Stimulated activated naive CD8-positive, alpha-beta T cell treated with anti-CD3 and anti-CD28 coated beads, Interleukin-15, Interleukin-2, amounts not matched to agents 100 ng/mL and 50 ng/mL, for 24 hours (primary cell): ENCODE measurements around the gene NR2F1.

ENCODE experiments used
- H3K27ac Mint-ChIP-seq: one replicate; pipeline ENCODE4 v1.8.0; 2021; ENCODE audit warnings: mild to moderate bottlenecking, mixed read lengths
- H3K27me3 Mint-ChIP-seq: one replicate; pipeline ENCODE4 v1.8.0; 2021; ENCODE audit warnings: mixed read lengths
- H3K36me3 Mint-ChIP-seq: one replicate; pipeline ENCODE4 v1.8.0; 2021; ENCODE audit warnings: low read depth, mixed read lengths
- H3K4me1 Mint-ChIP-seq: one replicate; pipeline ENCODE4 v1.8.0; 2021; ENCODE audit warnings: low read depth, mixed read lengths
- H3K4me3 Mint-ChIP-seq: one replicate; pipeline ENCODE4 v1.8.0; 2021; ENCODE audit warnings: mild to moderate bottlenecking, mixed read lengths
- H3K9me3 Mint-ChIP-seq: one replicate; pipeline ENCODE4 v1.8.0; 2021; ENCODE audit warnings: mixed read lengths

The NR2F1 gene

GRCh38 chr5:93584596-93585040 is 1.6 kb downstream of the NR2F1 start:
- no peaks in the 10 kb centered on the region for H3K9me3 Mint-ChIP-seq
- no peak overlapping the region for H3K27ac Mint-ChIP-seq
- H3K4me3 Mint-ChIP-seq, result no peak overlapping the region
- peaks cover 41% of the 10 kb centered on the region for H3K4me1 Mint-ChIP-seq
- H3K27me3 Mint-ChIP-seq, result peaks cover 50% of the 10 kb centered on the region
- peaks cover 14% of the 10 kb centered on the region for H3K36me3 Mint-ChIP-seq

- H3K27ac Mint-ChIP-seq, result no peak overlapping the region
- H3K4me1 Mint-ChIP-seq, result peaks cover 39% of the 10 kb centered on the region
- H3K4me3 Mint-ChIP-seq, result peak overlapping the region; percentile 57
- H3K27me3 Mint-ChIP-seq, result peaks cover 54% of the 10 kb centered on the region
- no peaks in the 10 kb centered on the region for H3K9me3 Mint-ChIP-seq
- H3K36me3 Mint-ChIP-seq, result peaks cover 14% of the 10 kb centered on the region
Measured at GRCh38 chr5:93585041-93585766, 2.2 kb downstream of the NR2F1 start.

GRCh38 chr5:93585767-93586385 is 2.9 kb downstream of the NR2F1 start:
- Mint-ChIP-seq H3K27me3 (peaks cover 54% of the 10 kb centered on the region), H3K4me3 (peak overlapping the region; percentile 49), H3K4me1 (peaks cover 33% of the 10 kb centered on the region), H3K27ac (no peak overlapping the region), H3K9me3 (no peaks in the 10 kb centered on the region), H3K36me3 (peaks cover 14% of the 10 kb centered on the region)

GRCh38 chr5:93586736-93587596 is 3.9 kb downstream of the NR2F1 start:
- H3K27me3 Mint-ChIP-seq, result peaks cover 63% of the 10 kb centered on the region
- peak overlapping the region; percentile 75 for H3K27ac Mint-ChIP-seq

GRCh38 chr5:93587597-93588351 is 4.8 kb downstream of the NR2F1 start:
- peaks cover 71% of the 10 kb centered on the region for H3K27me3 Mint-ChIP-seq
- H3K9me3 Mint-ChIP-seq, result no peaks in the 10 kb centered on the region
- H3K4me3 Mint-ChIP-seq, result peak overlapping the region; percentile 75
- peaks cover 31% of the 10 kb centered on the region for H3K4me1 Mint-ChIP-seq
- H3K27ac Mint-ChIP-seq, result peak overlapping the region; percentile 75
- peaks cover 14% of the 10 kb centered on the region for H3K36me3 Mint-ChIP-seq

More at GRCh38 chr5:93586736-93587596, 3.9 kb downstream of the NR2F1 start:
- peaks cover 31% of the 10 kb centered on the region for H3K4me1 Mint-ChIP-seq
- peaks cover 14% of the 10 kb centered on the region for H3K36me3 Mint-ChIP-seq
- H3K9me3 Mint-ChIP-seq, result no peaks in the 10 kb centered on the region
- peak overlapping the region; percentile 75 for H3K4me3 Mint-ChIP-seq

GRCh38 chr5:93588352-93589151 is 5.5 kb downstream of the NR2F1 start:
- Mint-ChIP-seq H3K4me3 (peak overlapping the region; percentile 75), H3K4me1 (peaks cover 34% of the 10 kb centered on the region), H3K27ac (peak overlapping the region; percentile 67), H3K27me3 (peaks cover 79% of the 10 kb centered on the region), H3K9me3 (no peaks in the 10 kb centered on the region), H3K36me3 (peaks cover 14% of the 10 kb centered on the region)

- peak overlapping the region; percentile 60 for H3K4me3 Mint-ChIP-seq
Measured at GRCh38 chr5:93589152-93589828, 6.3 kb downstream of the NR2F1 start.

DNA sequence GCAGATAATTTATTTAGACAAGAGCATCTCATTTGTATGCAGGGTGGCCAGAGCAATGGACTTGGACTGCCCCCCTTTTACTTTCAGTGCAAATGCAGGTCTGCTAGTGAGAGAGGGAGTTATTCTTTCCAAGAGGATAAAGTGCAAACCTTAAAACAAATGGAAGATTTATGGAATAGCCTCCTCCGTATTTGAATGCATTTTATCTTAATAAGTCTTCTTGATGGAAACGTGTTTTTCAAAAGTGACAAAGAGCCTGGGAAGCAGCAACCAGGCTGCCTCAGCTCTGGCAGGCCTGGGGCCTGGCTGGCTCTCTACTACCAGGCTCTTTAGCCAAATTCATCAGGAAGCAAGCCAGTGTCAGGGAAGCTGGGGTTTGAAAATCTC is 6.8 kb downstream of the NR2F1 start:
- Mint-ChIP-seq H3K27me3 (peaks cover 92% of the 10 kb centered on the region), H3K27ac (no peak overlapping the region), H3K36me3 (peaks cover 19% of the 10 kb centered on the region), H3K4me3 (no peak overlapping the region), H3K4me1 (peaks cover 34% of the 10 kb centered on the region), H3K9me3 (no peaks in the 10 kb centered on the region)

More at GRCh38 chr5:93589152-93589828, 6.3 kb downstream of the NR2F1 start:
- H3K9me3 Mint-ChIP-seq, result no peaks in the 10 kb centered on the region
- H3K36me3 Mint-ChIP-seq, result peaks cover 19% of the 10 kb centered on the region
- H3K27ac Mint-ChIP-seq, result peak overlapping the region; percentile 67
- H3K27me3 Mint-ChIP-seq, result peaks cover 86% of the 10 kb centered on the region
- H3K4me1 Mint-ChIP-seq, result peaks cover 34% of the 10 kb centered on the region

DNA sequence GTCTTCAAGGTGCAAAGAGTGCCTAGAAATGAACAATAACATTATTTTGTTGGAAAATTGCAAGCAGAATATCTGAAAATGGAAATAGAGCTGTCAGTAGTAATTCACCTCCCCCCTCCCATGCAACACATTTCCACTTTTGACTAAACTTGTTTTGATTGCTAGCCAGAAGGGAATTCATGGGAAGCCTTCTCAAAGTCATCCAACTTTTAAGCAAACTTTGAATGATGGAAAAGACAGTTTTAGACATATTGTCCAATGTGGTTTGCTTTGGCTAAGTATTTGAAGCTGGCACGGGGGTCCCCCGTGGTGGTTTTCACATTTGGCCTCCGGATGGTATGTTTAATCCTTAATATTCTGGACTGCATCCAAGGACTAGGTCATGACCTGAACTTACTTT is 7.5 kb downstream of the NR2F1 start:
- H3K36me3 Mint-ChIP-seq, result peaks cover 19% of the 10 kb centered on the region
- H3K4me1 Mint-ChIP-seq, result peaks cover 37% of the 10 kb centered on the region
- H3K27me3 Mint-ChIP-seq, result peaks cover 98% of the 10 kb centered on the region
- no peak overlapping the region for H3K27ac Mint-ChIP-seq
- no peak overlapping the region for H3K4me3 Mint-ChIP-seq
- H3K9me3 Mint-ChIP-seq, result no peaks in the 10 kb centered on the region

DNA sequence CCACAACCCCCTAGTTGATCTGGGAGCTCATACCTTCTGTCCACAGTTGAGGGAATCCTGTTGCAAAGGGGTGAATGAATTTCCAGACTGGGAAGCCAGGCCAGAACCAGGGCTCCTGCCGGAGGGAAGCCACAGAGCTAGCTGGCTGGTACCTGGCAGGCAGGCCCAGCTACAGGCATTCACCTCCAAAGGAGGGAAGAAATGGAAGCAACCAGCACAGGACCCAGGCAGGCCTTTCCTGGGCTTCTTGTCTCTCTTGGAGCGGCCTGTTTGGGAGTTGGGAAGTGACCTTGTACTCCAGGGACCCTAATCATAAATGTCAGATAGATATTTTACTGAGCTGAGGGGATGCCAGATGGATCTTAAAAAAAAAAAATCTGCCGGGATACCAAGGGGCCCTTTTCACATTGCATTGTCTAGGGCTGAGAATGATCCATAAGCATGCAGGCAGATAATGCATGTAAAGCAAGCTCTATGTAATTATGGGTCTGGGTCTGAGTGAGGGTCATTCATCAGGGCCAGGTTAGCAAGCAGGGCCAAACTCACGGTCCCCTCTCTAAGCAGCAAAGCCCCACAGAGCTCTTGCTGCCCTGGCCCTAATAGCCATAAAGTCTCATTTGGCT is 8.4 kb downstream of the NR2F1 start:
- Mint-ChIP-seq H3K27me3 (peaks cover 98% of the 10 kb centered on the region), H3K4me1 (peaks cover 36% of the 10 kb centered on the region)

GRCh38 chr5:93592883-93593282 is 9.9 kb downstream of the NR2F1 start:
- Mint-ChIP-seq H3K27me3 (peaks cover 93% of the 10 kb centered on the region), H3K4me3 (no peak overlapping the region), H3K27ac (no peak overlapping the region), H3K36me3 (peaks cover 17% of the 10 kb centered on the region), H3K4me1 (peaks cover 22% of the 10 kb centered on the region), H3K9me3 (no peaks in the 10 kb centered on the region)

More for the DNA sequence above, 8.4 kb downstream of the NR2F1 start:
- Mint-ChIP-seq H3K27ac (no peak overlapping the region), H3K9me3 (no peaks in the 10 kb centered on the region), H3K4me3 (no peak overlapping the region), H3K36me3 (peaks cover 24% of the 10 kb centered on the region)

GRCh38 chr5:93593476-93594131 is 10.6 kb downstream of the NR2F1 start:
- H3K36me3 Mint-ChIP-seq, result peaks cover 15% of the 10 kb centered on the region
- no peak overlapping the region for H3K27ac Mint-ChIP-seq
- H3K9me3 Mint-ChIP-seq, result no peaks in the 10 kb centered on the region
- no peak overlapping the region for H3K4me3 Mint-ChIP-seq
- peaks cover 89% of the 10 kb centered on the region for H3K27me3 Mint-ChIP-seq
- peaks cover 18% of the 10 kb centered on the region for H3K4me1 Mint-ChIP-seq
